Globus pallidus (tissue), 1 donor: ENCODE measurements around the gene SUGCT.

ENCODE experiments used
- DNase-seq: peaks from one replicate; pipeline ENCODE4 v3.0.0-alpha.2; 2015; ENCODE audit warnings: low spot score

The SUGCT gene

DNA sequence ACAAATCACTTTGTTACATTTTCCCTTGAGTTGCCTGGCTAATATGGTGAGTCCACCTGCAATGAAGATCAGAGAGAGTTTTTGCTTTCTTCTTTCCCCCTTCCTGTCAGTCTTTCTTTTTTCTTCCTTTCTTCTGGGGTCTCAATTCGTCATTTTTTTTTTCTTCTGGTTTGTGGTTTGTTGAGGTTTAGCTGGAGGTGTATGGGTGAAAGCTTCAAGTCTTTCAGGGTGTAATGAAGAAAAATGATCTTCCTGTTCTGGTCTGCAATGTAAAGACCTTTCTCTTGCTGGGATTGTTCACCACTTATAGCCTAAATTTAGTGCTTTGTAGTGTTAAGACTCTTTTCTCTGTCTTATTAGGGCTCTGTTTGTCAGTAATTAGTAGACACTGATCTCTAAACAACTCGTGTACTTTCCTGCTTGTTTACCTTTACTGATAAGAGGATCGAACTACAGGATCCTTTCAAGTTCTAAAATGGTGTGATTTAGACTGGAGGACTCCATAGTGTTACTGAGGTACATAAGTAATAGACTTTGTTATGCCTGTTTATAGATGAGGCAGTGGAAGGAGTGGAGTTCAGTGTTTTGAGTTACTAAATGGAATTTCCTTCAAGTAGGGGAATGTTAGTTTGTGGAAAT lies 129.1 kb downstream of the SUGCT start:
- no peak for DNase-seq

DNA sequence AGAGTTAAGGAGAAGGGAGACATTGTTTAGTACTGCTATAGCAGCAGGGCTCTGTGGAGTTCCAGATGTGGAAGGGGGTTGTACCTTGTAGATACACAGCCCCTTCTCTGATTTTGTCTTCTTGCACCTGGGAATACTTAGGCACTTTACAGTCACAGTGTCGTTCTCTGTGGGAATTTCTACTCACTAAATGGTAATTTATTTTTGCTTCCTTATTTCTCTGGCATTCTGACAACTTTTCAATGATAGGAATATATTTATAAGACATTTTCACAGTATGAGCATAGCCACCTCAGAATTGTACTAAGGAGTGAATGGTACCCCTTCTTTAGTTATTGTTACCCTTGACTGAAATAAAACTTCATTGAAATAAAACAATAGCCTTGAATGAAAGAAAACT lies 132.8 kb downstream of the SUGCT start:
- DNase-seq: no peak

GRCh38 chr7:40268810-40269209 lies 134.0 kb downstream of the SUGCT start:
- peak; percentile 32 for DNase-seq

DNA sequence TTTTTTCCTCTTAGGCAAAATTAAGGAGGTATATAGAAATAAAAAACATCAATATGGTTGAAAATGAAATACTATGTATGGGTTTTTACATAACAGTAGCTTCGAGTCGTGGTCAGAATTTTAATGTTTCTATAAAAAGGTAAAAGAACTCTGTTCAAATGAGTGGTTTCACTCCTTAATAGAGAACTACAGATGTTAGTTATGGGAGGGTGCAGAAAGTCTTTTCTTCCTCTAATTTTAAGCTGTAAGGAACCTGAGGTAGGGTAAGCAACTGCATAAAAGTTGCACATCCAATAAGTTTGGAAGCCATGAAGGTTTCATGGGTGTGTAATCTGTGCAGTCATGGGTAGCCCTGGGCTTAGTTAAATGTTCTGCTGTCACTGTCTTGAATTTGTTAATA lies 141.3 kb downstream of the SUGCT start:
- no peak for DNase-seq

DNA sequence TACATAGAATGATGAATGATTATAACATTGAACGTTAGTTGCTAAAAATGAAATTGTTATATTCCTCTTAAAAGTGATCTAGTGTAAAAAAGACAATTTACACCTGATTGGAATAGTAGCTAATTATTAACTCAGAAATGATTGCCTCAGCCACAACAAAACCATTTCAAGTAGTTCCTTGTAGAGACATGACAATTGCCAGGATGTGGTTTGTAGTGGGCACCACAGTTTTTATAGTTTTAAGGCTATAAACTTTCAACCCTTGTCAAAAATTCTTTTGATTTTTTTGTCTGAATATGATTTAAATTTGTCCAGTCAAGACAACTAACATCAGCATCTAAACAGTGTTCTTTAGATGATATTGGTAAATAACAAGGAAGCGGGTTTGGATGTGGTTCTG lies 145.2 kb downstream of the SUGCT start:
- no peak for DNase-seq

GRCh38 chr7:40282858-40283257 lies 148.1 kb downstream of the SUGCT start:
- DNase-seq: no peak

DNA sequence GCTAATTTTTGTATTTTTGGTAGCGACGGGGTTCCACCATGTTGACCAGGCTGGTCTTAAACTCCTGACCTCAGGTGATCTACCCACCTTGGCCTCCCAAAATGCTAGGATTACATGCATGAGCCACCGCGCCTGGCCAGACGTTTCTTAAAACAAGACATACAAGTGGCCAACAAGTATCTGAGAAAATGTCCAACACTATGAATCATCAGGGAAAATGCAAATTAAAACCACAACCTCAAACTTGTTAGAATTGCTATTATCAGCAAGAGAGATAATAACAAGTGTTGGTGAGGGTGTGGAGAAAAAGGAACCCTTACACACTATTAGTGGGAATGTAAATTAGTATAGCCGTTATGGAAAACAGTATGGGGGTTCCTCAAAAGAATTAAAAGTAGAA lies 148.6 kb downstream of the SUGCT start:
- DNase-seq: no peak

DNA sequence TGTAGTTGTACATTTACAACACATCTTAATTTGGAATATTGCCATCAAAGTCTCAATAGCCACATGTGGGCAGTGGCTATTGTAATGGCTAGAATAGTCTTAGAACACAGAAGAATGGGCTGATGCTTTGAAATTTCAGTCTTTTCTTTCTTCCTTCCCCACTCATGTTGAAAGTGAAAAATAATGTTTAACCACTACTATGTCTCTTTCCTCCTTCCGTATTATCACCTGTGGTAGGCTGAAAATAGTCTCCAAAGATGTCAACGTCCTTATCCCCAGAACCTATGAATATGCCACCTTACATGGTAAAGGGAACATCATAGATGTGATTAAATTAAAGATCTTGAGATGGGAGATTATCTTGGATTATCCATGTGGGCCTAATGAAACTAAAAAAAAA lies 154.0 kb downstream of the SUGCT start:
- no peak for DNase-seq

- DNase-seq: no peak
Observed at GRCh38 chr7:40297741-40298311, 163.0 kb downstream of the SUGCT start.

GRCh38 chr7:40298421-40298820 lies 163.6 kb downstream of the SUGCT start:
- DNase-seq: no peak

DNA sequence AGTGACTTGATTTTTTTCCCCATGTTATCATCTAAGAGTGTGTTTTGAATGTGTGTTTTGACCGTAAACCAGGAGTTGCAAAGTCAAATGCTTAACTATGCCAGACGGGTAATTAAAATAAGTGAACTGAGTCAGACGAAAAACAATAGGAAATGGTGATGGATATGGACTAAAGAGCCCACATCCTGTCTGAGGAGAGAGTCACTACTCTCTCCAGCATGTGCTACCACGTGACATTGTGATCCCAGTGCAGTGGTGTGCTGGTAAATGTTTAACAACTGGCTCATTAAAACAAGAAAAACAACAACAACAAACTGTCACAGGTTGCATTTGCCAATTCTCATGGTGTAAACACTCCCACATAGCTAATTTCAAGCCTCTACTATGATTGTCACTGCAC lies 164.3 kb downstream of the SUGCT start:
- DNase-seq: no peak

DNA sequence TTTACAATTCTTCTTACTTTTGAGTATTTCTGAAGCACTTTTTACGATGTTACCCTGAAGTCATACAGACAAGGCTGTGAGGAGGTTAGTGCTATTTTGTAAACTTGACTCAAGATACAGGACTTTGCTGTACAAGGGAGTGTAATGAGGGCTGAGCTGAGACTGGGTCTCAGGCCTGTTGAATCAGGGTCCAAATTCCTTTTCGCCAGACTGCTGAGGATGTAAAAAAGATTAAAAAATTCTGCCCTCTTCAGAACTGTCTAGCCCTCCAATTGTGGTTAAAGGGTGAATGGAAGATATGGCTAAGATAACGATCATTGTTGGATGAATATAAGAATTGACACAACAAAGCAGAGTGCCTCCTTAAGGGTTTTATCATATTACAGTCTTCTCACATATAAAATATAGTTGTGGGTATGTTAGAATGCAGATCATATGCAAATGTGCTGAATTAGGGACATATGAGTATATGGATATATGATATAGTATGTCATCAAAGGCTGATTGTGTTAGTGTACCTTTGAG lies 165.4 kb downstream of the SUGCT start:
- DNase-seq: no peak

- DNase-seq: no peak
Observed at GRCh38 chr7:40301486-40302068, 166.8 kb downstream of the SUGCT start.

- DNase-seq: no peak
Observed at GRCh38 chr7:40303996-40304395, 169.2 kb downstream of the SUGCT start.

- no peak for DNase-seq
Observed at GRCh38 chr7:40305229-40305628, 170.4 kb downstream of the SUGCT start.

GRCh38 chr7:40306025-40306424 lies 171.2 kb downstream of the SUGCT start:
- DNase-seq: no peak

- no peak for DNase-seq
Observed at GRCh38 chr7:40306596-40306995, 171.8 kb downstream of the SUGCT start.

DNA sequence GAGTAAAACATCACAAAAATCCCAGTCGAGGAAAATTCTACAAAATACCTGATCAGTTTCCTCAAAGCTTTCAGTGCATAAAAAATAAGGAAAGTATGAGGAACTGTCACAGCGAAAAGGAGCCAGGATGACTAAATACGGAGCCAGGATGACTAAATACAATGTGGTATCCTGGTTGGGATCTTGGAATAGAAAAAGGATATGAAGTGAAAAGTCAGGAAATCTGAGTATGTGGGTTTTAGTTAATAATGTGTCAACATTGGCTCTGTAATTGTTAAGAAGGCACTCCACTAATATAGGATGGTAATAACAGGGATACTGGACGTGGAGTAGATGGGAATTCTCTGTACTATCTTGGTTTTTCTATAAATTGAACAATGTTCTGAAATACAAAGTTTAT lies 175.5 kb downstream of the SUGCT start:
- no peak for DNase-seq

DNA sequence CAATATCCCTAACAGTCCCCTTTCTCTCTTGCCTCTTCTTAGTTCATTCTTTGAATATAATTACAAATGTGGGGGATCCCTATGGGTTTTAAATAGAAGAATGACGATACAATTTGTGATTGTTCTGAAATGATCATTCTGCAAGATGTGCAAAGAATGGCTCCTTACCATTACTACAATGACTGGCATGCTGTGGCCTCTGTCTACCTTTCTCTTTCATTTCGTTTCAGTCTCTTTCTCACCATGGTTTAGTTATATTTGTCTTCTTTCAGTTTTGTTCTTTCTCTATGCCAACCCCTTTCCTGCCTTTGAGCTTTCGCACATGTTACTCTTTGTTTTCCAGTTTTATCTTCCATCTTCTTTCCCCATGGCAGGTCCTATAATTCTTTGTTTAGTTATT lies 176.5 kb downstream of the SUGCT start:
- DNase-seq: no peak

DNA sequence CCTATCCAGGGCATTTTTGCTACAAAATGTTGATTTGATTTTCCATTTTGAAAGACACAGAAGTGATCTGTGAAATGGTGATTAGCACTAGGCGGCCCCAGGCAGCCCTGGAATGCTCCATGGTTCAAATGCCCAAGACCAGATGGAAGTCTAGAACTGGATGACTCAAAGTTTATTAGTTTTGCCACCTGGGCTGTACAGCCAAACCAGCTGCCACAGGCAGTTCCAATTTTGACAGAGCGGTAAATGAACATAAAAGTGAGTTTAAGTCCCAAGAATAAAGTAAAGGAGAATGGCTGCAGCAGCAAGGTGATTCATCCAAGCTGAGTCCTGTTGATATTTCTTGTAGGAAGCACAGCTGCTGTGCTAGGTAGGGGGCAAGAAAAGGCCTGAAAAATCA lies 180.5 kb downstream of the SUGCT start:
- no peak for DNase-seq

DNA sequence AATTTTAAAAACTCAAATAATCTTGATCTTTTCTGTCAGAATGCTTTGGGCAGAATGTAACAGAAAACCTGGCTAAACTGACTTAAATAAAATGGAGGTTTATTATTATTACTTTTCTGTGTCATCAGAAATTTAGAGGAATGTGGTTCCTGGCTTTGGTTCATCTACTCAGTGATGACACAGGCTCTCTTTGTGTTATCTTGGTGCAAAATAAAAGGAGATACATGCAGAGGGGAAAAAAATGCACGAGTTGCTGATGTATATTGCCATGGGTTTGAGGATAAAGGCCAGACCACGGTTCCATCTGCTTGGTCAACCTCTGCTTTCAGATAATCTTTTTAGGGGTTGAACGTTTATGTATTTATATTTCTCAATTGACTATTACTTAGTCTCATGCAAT lies 181.4 kb downstream of the SUGCT start:
- no peak for DNase-seq

DNA sequence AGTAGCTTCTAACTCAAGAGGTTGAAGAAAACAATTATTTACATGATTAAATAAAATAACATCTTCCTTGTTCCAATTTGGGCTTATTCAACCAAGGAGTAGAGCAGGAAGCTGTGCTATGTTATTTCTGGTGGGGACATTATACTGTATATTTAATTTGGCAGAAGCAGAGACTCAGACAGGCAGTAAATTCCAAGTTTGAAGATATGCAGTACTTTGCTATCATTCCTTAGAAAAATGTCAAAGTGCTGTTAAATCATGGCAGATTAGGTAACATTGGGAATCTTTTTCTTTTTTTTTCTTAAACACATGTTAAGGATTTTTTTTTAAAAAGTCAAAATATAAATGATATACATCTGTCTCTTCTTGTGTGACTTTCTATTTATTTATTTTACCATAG lies 190.1 kb downstream of the SUGCT start:
- no peak for DNase-seq

DNA sequence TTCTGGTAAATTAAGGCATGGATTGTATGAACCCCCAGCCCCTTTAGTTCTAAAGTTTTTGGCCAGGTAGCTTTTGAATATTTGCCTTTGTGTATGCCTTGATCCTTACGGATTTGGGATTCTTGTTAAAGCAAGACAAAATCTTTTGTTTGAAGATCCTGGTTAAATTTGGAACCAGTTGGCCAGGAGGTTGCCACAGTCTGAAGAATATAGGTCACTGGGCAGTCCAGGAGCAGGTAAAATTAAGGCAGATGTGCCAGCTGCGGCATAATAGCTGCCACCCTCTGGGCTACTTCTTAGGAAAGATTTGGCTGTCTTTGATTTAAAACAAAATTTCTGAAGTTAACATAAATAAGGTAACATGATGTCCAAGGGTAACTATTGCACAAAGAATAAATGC lies 192.3 kb downstream of the SUGCT start:
- DNase-seq: no peak

- no peak for DNase-seq
Observed at GRCh38 chr7:40327873-40328272, 193.1 kb downstream of the SUGCT start.
